GM23248 (cell line): Measurements from ENCODE around the gene BCL6B.

ENCODE experiments used
- EZH2 ChIP-seq: fragments of 200-600 bp; sonication (generic); IDR thresholded peaks from 2 replicates; pipeline ENCODE4 v1.6.1; 2018; ENCODE audit warnings: antibody characterized with exemption, mild to moderate bottlenecking; ENCODE audit not compliant: insufficient read depth, poor library complexity, severe bottlenecking
- EZH2phosphoT487 ChIP-seq: fragments of 200-600 bp; sonication (generic); IDR thresholded peaks from 2 replicates; pipeline ENCODE4 v1.6.1; 2018; ENCODE audit warnings: antibody characterized with exemption, moderate library complexity, mild to moderate bottlenecking, low read depth; ENCODE audit not compliant: insufficient read depth

- TF ChIP-seq EZH2phosphoT487 (no peak), EZH2 (no peak)
Measured at GRCh38 chr17:7029659-7030058, 6.8 kb downstream of the BCL6B start.
